Right lobe of liver (tissue), 4 donors: ENCODE data around the gene COL18A1.

ENCODE experiments used
- POLR2A ChIP-seq: fragments of 450-650 bp; IDR thresholded peaks from one replicate; pipeline ENCODE4 v1.6.1; 2017; ENCODE audit warnings: antibody characterized with exemption, mild to moderate bottlenecking
- TF ChIP-seq, protein P1 (sequence below), 4 donors: fragments of 200-600 bp in 3 of 4; fragments of 450-650 bp in 1 of 4; IDR thresholded peaks; one replicate each; pipeline versions ENCODE4 v1.5.1 to v1.8.0; 2016 to 2022; ENCODE audit warnings: antibody characterized with exemption in 4 of 4, mild to moderate bottlenecking in 2 of 4
- donor health status: DM: no; HTN: no; CAD: no.
- donor health status: DM: no; HTN: no; CAD: no.
- donor health status: DM: no; HTN: yes; CAD: no.

DNA sequence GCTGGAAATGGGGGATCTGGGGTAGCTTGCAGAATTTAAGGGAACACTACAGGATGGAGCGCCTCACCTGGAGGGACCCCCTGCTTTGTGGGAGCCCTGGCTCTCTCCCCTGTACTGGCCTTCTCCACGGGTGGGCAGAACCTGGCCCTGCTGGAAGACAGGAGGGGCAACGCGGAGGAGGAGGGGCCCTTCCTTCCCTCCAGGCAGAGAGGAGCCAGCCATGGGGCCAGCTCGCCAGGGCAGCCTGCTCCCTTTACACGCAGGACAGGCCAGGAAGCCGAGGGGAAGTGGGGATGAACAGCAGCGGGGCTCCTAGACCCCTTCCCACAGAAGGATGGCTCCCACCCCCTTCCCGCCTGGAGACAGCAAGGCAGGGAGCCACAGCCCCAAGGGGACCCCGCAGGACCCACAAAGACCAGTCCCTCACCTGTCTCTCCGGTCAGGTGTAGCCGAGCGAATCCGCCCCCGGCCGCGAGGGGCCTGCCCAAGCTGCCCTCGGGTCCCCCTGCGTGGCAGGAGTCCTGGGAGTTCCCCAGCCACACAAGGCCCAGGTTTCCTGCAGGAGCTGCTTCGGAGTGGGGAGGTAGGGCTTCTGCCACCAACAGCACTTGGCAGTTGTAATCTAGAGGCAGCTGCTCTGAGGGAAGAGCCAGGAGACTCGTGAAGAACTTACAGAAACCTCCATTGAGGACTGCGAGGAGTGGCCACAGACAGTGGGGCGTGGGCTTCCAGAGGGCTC is 138.9 kb downstream of the COL18A1 start:
- TF ChIP-seq, protein P1, sequence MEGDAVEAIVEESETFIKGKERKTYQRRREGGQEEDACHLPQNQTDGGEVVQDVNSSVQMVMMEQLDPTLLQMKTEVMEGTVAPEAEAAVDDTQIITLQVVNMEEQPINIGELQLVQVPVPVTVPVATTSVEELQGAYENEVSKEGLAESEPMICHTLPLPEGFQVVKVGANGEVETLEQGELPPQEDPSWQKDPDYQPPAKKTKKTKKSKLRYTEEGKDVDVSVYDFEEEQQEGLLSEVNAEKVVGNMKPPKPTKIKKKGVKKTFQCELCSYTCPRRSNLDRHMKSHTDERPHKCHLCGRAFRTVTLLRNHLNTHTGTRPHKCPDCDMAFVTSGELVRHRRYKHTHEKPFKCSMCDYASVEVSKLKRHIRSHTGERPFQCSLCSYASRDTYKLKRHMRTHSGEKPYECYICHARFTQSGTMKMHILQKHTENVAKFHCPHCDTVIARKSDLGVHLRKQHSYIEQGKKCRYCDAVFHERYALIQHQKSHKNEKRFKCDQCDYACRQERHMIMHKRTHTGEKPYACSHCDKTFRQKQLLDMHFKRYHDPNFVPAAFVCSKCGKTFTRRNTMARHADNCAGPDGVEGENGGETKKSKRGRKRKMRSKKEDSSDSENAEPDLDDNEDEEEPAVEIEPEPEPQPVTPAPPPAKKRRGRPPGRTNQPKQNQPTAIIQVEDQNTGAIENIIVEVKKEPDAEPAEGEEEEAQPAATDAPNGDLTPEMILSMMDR (IDR thresholded peaks at IDR 0.05): no peak
- no peak for TF ChIP-seq POLR2A
